MM.1S (cell line): ENCODE data around the gene FMO5.

ENCODE experiments used
- DNase-seq: peaks from one replicate; pipeline ENCODE4 v3.0.0-alpha.2; 2015
- H2AFZ ChIP-seq: fragments of 300-600 bp; sonication (generic); 2 replicates; pipeline ENCODE4 v1.6.0; 2016; ENCODE audit warnings: antibody characterized with exemption, low read length
- H3F3A ChIP-seq: fragments of 300-600 bp; sonication (generic); 2 replicates; pipeline ENCODE4 v1.6.1; 2016; ENCODE audit warnings: mild to moderate bottlenecking, antibody characterized with exemption, low read length, moderate library complexity, mixed read lengths; ENCODE audit not compliant: insufficient read depth
- H3K27ac ChIP-seq: fragments of 300-600 bp; sonication (generic); 2 replicates; pipeline ENCODE4 v1.5.1; 2016; ENCODE audit warnings: mild to moderate bottlenecking, low read length
- H3K27me3 ChIP-seq: fragments of 300-600 bp; sonication (generic); replicated peaks from 2 replicates; pipeline ENCODE4 v1.6.0; 2016; ENCODE audit warnings: low read length; ENCODE audit not compliant: insufficient read depth
- H3K36me3 ChIP-seq: fragments of 300-600 bp; sonication (generic); replicated peaks from 2 replicates; pipeline ENCODE4 v1.6.1; 2016; ENCODE audit warnings: mild to moderate bottlenecking, low read length, mixed read lengths; ENCODE audit not compliant: insufficient read depth
- H3K4me1 ChIP-seq: fragments of 300-600 bp; sonication (generic); 2 replicates; pipeline ENCODE4 v1.6.1; 2016; ENCODE audit warnings: low read length, mixed read lengths
- H3K4me2 ChIP-seq: fragments of 300-600 bp; sonication (generic); 2 replicates; pipeline ENCODE4 v1.6.0; 2016; ENCODE audit warnings: low read depth, low read length
- H3K4me3 ChIP-seq: fragments of 300-600 bp; sonication (generic); 2 replicates; pipeline ENCODE4 v1.5.1; 2016; ENCODE audit warnings: low read length, mixed read lengths
- H3K79me2 ChIP-seq: fragments of 300-600 bp; sonication (generic); 2 replicates; pipeline ENCODE4 v1.6.1; 2016; ENCODE audit warnings: mixed run types, low read length, mixed read lengths
- H3K9ac ChIP-seq: fragments of 300-600 bp; sonication (generic); 2 replicates; pipeline ENCODE4 v1.6.1; 2016; ENCODE audit warnings: low read length, mixed read lengths
- H3K9me2 ChIP-seq: fragments of 300-600 bp; sonication (generic); replicated peaks from 2 replicates; pipeline ENCODE4 v1.6.1; 2016; ENCODE audit warnings: mild to moderate bottlenecking, low read length, mixed read lengths; ENCODE audit not compliant: insufficient read depth
- H3K9me3 ChIP-seq: fragments of 300-600 bp; sonication (generic); replicated peaks from 2 replicates; pipeline ENCODE4 v1.6.1; 2016; ENCODE audit warnings: mild to moderate bottlenecking, low read length, mixed read lengths; ENCODE audit not compliant: insufficient read depth
- H4K20me1 ChIP-seq: fragments of 300-600 bp; sonication (generic); 2 replicates; pipeline ENCODE4 v1.6.1; 2016; ENCODE audit warnings: mild to moderate bottlenecking, low read length, moderate library complexity, mixed read lengths; ENCODE audit not compliant: insufficient read depth
- CTCF ChIP-seq: fragments of 300-600 bp; sonication (generic); IDR thresholded peaks from 2 replicates; pipeline ENCODE4 v1.5.1; 2016; ENCODE audit warnings: antibody characterized with exemption, low read length, mixed read lengths
- EZH2 ChIP-seq: fragments of 300-600 bp; sonication (generic); optimal IDR thresholded peaks from 2 replicates; pipeline ENCODE3; 2017; ENCODE audit warnings: low read depth, mild to moderate bottlenecking, antibody characterized with exemption, low read length, mixed read lengths
- EZH2phosphoT487 ChIP-seq: fragments of 300-600 bp; sonication (generic); IDR thresholded peaks from 2 replicates; pipeline ENCODE4 v1.6.1; 2018; ENCODE audit warnings: antibody characterized with exemption, low read length

FMO5 gene

DNA sequence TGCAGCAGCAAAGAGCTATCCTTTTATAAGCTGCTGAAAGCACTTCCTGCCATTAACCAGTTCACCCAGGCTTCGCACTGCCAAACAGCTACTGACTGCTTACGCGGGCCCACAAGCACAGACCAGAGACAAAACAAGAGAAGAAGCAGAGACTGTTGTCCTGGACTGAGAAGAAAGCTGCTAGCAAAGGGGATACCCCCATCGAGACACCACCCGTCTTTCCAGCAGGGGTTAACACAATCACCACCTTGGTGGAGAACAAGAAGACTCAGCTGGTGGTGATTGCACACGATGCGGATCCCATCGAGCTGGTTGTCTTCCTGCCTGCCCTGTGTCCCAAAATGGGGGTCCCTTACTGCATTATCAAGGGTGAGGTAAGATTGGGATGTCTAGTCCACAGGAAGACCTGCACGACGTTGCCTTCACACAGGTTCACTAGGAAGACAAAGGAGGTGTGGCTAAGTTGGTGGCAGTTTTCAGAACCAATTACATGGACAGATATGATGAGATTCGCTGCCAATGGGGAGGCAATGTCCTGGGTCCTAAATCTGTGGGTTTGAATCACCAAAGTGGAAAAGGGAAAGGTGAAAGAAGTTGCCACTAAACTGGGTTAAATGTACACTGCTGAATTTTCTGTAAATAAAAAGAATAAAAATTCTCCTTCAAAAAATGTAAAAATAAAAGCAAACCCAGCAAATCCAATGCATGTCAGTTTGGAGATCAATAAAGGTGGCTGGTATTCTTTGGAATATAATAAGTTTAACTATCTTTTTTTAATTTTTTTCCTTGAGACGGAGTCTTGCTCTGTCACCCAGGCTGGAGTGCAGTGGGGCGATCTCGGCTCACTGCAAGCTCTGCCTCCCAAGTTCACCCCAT lies 1.2 kb downstream of the FMO5 start:
- H2AFZ ChIP-seq: no peak overlapping the region
- no peak overlapping the region for H3K4me3 ChIP-seq
- H3K36me3 ChIP-seq: no peaks in the 10 kb centered on the region
- no peak overlapping the region for H3K4me2 ChIP-seq
- H4K20me1 ChIP-seq: no peaks in the 10 kb centered on the region
- no peaks in the 10 kb centered on the region for H3K9me3 ChIP-seq
- H3K4me1 ChIP-seq: no peaks in the 10 kb centered on the region
- no peaks in the 10 kb centered on the region; the same call in 1 of the 2 replicates for H3K9me2 ChIP-seq
- DNase-seq: no peak
- no peaks in the 10 kb centered on the region for H3K27me3 ChIP-seq
- H3K79me2 ChIP-seq: no peaks in the 10 kb centered on the region
- H3K27ac ChIP-seq: no peak overlapping the region
- TF ChIP-seq CTCF (no peak), EZH2phosphoT487 (no peak), EZH2 (no peak)
- no peaks in the 10 kb centered on the region for H3F3A ChIP-seq
- H3K9ac ChIP-seq: no peak overlapping the region

DNA sequence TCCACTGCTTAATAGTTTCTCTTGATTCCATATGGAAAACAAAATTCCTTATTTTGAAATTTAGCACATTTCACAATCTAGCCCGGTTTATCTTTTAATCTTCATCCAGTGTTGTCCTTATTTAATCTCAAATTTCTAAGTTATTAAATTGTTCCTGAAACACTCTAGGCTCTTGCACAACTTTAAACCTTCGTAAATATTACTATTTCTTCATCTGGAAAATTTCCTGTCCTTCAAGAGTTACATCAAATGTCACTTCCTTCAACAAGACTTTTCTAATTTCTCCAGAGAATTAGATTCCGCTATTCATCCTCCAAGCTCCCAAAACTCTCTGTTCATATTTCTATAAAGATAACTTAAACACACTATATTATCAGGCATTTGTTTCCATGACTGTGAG lies 6.5 kb downstream of the FMO5 start:
- no peak overlapping the region for H3K4me2 ChIP-seq
- H3K4me1 ChIP-seq: no peaks in the 10 kb centered on the region
- no peaks in the 10 kb centered on the region for H3F3A ChIP-seq
- no peak overlapping the region for H3K9ac ChIP-seq
- no peaks in the 10 kb centered on the region for H3K27me3 ChIP-seq
- no peak overlapping the region for H2AFZ ChIP-seq
- no peaks in the 10 kb centered on the region for H3K36me3 ChIP-seq
- H3K9me3 ChIP-seq: no peaks in the 10 kb centered on the region
- H3K9me2 ChIP-seq: no peaks in the 10 kb centered on the region
- H3K4me3 ChIP-seq: no peak overlapping the region
- DNase-seq: no peak
- no peaks in the 10 kb centered on the region for H4K20me1 ChIP-seq
- no peak overlapping the region for H3K27ac ChIP-seq
- H3K79me2 ChIP-seq: no peaks in the 10 kb centered on the region
- TF ChIP-seq CTCF (no peak), EZH2 (no peak), EZH2phosphoT487 (no peak)

GRCh38 chr1:147217141-147217540 lies 8.0 kb downstream of the FMO5 start:
- no peaks in the 10 kb centered on the region for H3K79me2 ChIP-seq
- H2AFZ ChIP-seq: no peak overlapping the region
- TF ChIP-seq EZH2phosphoT487 (no peak), CTCF (no peak), EZH2 (no peak)
- no peak overlapping the region for H3K4me2 ChIP-seq
- no peak for DNase-seq
- H3K9me3 ChIP-seq: no peaks in the 10 kb centered on the region
- no peak overlapping the region for H3K27ac ChIP-seq
- H3K9me2 ChIP-seq: no peaks in the 10 kb centered on the region
- H3K9ac ChIP-seq: no peak overlapping the region
- H3K27me3 ChIP-seq: no peaks in the 10 kb centered on the region
- H3K4me1 ChIP-seq: no peaks in the 10 kb centered on the region
- no peak overlapping the region for H3K4me3 ChIP-seq
- no peaks in the 10 kb centered on the region for H4K20me1 ChIP-seq
- no peaks in the 10 kb centered on the region for H3F3A ChIP-seq
- no peaks in the 10 kb centered on the region for H3K36me3 ChIP-seq
